ENCODE results near the gene BTBD9. TPM values are rescaled to one million over a fixed set of nuclear protein-coding genes. Genes with fewer than 3 reads are reported as not detected.

BTBD9 gene
- total and polyA plus RNA-seq, 2 of the 13 experiments (the other 11 are each of a cell fraction or from before 2014, with no cell fraction given) = 1.2 to 3.0 TPM

DNA sequence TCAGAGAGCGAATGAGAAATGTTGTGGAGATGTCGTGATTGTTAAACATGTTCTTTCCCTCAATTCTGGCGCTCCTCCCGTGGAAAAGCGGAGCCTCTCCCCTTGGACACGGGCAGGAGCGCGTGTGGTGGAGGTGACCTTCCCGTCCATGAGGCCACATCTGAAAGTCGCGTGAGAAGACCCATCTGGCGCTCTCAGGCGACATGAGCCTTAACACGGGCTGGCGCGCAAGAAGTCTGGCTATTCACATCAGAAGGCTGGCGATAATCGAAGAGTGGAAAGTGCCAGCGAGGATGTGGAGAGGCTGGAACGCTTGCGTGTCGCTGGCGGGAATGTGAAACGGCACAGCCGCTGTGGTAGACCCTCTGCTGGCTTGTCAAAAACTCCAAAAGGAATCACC, 478.9 kb downstream of the BTBD9 start:
- POLR2A ChIA-PET = no interaction called here
- 98% methylated on average over 25 of the region's 25 CpGs for WGBS (ENCODE audit: low lambda C conversion rate)

More for the DNA sequence above, 478.9 kb downstream of the BTBD9 start:
- Histone ChIP-seq H3K36me3 (replicated peaks in 1 of 2; ENCODE audit: control insufficient read depth in 1 of 2, insufficient read depth in 2 of 2, low read length in 2 of 2) (peaks cover 0 to 3% of the 10 kb centered on the region in 2 experiments; a peak in 2 of 5 replicates), H3K4me3 (replicated peaks in 1 of 3; ENCODE audit: insufficient read depth in 1 of 3, low read depth in 2 of 3, low read length in 3 of 3) (no peak overlapping the region), H3K4me1 (ENCODE audit: insufficient read depth, low read length) (peaks cover 11% of the 10 kb centered on the region), H3K9ac (ENCODE audit: insufficient read depth, low read depth, low read length) (no peak overlapping the region), H3K9me3 (ENCODE audit: low read length) (no peaks in the 10 kb centered on the region), H3K27ac (ENCODE audit: extremely low read length, insufficient read depth, low read length) (no peak overlapping the region), H3K4me2 (ENCODE audit: low read depth, low read length) (no peak overlapping the region), H4K20me1 (ENCODE audit: insufficient read depth, low read length) (no peaks in the 10 kb centered on the region), H3K27me3 (ENCODE audit: control insufficient read depth in 1 of 2, insufficient read depth in 2 of 2, low read length in 2 of 2) (no peaks in the 10 kb centered on the region), H3K79me2 (ENCODE audit: insufficient read depth, low read length) (no peaks in the 10 kb centered on the region), H2AFZ (ENCODE audit: low read length) (no peak overlapping the region)
- intact Hi-C loops (cut with micrococcal nuclease; ENCODE audit: unreplicated experiment) (no loop called here), in situ Hi-C loops (cut with HindIII; ENCODE audit: extremely low pct_ligation_motif_present, low pct_unique_long_range_greater_than_20kb) (no loop called here)
- no peak for ATAC-seq
- no peak for TF ChIP-seq TEAD3 (CRISPR knock-in tag; optimal IDR thresholded peaks at IDR 0.05; ENCODE audit: borderline replicate concordance)
- no peak for TF ChIP-seq RBFOX2 (IDR thresholded peaks at IDR 0.05; ENCODE audit: low read depth, low read length)
- TF ChIP-seq CEBPG (CRISPR knock-in tag; IDR thresholded peaks at IDR 0.05) = no peak
- TF ChIP-seq CREM (IDR thresholded peaks at IDR 0.05) = no peak
- TF ChIP-seq CREM (CRISPR knock-in tag; IDR thresholded peaks at IDR 0.05) = no peak
- TF ChIP-seq NFATC3 (CRISPR knock-in tag; IDR thresholded peaks at IDR 0.05) = no peak
- TF ChIP-seq IKZF5 (CRISPR knock-in tag; IDR thresholded peaks at IDR 0.05) = no peak
- no peak for TF ChIP-seq ZNF205 (CRISPR knock-in tag; IDR thresholded peaks at IDR 0.05)
- no peak for TF ChIP-seq DNMT1 (CRISPR knock-in tag; IDR thresholded peaks at IDR 0.05)
- no peak for TF ChIP-seq ZNF44 (CRISPR knock-in tag; IDR thresholded peaks at IDR 0.05)
- TF ChIP-seq KDM2A (CRISPR knock-in tag; IDR thresholded peaks at IDR 0.05; ENCODE audit: borderline replicate concordance, low read depth) = no peak
- TF ChIP-seq DRAP1 (CRISPR knock-in tag; IDR thresholded peaks at IDR 0.05) = no peak
- no peak for TF ChIP-seq DR1 (CRISPR knock-in tag; IDR thresholded peaks at IDR 0.05)
- no peak for TF ChIP-seq ZNF614 (CRISPR knock-in tag; IDR thresholded peaks at IDR 0.05; ENCODE audit: borderline replicate concordance)
- TF ChIP-seq MIXL1 (CRISPR knock-in tag; IDR thresholded peaks at IDR 0.05) = no peak
- TF ChIP-seq BRF2 (CRISPR knock-in tag; IDR thresholded peaks at IDR 0.05) = no peak
- no peak for TF ChIP-seq ZNF629 (CRISPR knock-in tag; conservative IDR thresholded peaks at IDR 0.05)
- TF ChIP-seq ISX (CRISPR knock-in tag; conservative IDR thresholded peaks at IDR 0.05) = no peak
- TF ChIP-seq, protein P1, sequence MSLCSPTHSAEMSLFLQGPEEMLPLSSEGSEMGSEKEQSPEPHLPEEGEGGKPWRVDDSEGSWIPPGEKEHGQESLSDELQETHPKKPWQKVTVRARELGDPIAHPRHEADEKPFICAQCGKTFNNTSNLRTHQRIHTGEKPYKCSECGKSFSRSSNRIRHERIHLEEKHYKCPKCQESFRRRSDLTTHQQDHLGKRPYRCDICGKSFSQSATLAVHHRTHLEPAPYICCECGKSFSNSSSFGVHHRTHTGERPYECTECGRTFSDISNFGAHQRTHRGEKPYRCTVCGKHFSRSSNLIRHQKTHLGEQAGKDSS (CRISPR knock-in tag; IDR thresholded peaks at IDR 0.05; ENCODE audit: borderline replicate concordance, low read depth) = no peak
- DNase-seq (ENCODE audit: low spot score) = no peak
- BruUV-seq (replicated peaks) = no TSS peak
- CTCF ChIA-PET (ENCODE audit: low intra/inter-chr PET ratio, low total read pairs) = no interaction called here
- no peak for FAIRE-seq
